HG03066 (cell line): ENCODE results near the gene FAM131A.

Experiments
- ATAC-seq: cut with Tn5 transposase; IDR thresholded peaks from one replicate; pipeline ENCODE4 v1.9.1; 2021; ENCODE audit warnings: low read depth; ENCODE audit not compliant: unreplicated experiment

Gene FAM131A

GRCh38 chr3:184388936-184389230 is 51.5 kb downstream of the FAM131A start:
- no peak for ATAC-seq

DNA sequence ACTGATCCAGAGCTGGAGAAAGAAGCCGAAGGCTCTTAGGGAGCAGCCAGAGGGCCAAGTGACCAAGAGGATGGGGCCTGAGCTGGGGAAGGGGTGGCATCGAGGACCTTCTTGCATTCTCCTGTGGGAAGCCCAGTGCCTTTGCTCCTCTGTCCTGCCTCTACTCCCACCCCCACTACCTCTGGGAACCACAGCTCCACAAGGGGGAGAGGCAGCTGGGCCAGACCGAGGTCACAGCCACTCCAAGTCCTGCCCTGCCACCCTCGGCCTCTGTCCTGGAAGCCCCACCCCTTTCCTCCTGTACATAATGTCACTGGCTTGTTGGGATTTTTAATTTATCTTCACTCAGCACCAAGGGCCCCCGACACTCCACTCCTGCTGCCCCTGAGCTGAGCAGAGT is 52.0 kb downstream of the FAM131A start:
- ATAC-seq = no peak

- no peak for ATAC-seq
These were observed 52.6 kb downstream of the FAM131A start for GRCh38 chr3:184389935-184390528.

GRCh38 chr3:184391266-184391665 is 53.9 kb downstream of the FAM131A start:
- ATAC-seq = no peak

DNA sequence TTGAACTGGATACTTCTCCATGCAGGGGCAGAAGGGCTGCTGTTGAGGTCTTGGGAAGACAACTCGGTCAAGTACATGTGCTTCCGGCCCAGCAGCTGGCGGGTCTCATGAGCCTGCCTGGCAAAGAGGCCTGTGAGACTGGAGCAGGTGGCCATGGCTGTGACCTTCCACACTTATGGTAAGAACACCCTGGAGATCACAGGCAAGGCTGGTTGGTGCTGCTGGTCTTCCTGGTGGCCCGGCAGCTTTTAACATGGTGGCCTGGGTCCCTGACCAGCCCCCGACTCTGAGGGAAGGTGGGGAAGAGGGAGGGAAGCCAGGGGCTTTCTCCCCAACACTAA is 57.9 kb downstream of the FAM131A start:
- no peak for ATAC-seq
